Measurements from ENCODE around the gene BLOC1S1. TPM values are rescaled to one million over a fixed set of nuclear protein-coding genes. Genes with fewer than 3 reads are reported as not detected.

The BLOC1S1 gene
- total and polyA plus RNA-seq, 12 donors, result 68.3 to 515 (median 105) TPM

DNA sequence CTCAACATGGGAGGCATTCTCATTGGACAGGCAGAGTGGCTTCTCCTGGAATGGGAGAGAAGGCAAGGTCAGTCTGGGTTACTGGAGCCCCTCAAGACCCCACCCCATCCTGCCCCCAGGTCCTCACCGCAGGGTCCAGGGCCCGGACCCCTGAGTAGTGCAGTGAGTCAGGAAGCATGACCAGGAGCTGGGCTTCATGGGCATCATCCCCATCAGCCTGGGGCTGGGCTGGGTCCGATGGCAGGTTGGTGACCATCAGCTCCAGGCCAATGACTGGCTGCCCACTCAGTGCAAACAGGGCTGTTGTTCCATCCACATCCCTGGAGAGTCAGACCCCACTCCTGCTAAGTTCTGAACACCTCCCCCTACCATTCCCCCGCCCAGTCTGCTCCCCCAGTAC lies 21.2 kb upstream of the BLOC1S1 start:
- DNase-seq (no peak), ATAC-seq (peak in 1 of 8 donors; percentile 8)
- peaks cover 0 to 8% (median under 1%) of the 10 kb centered on the region in 9 donors for H3K4me1 ChIP-seq
- H3K27ac ChIP-seq, result no peak overlapping the region
- no peak overlapping the region for H3K4me3 ChIP-seq
- TF ChIP-seq, protein P1, sequence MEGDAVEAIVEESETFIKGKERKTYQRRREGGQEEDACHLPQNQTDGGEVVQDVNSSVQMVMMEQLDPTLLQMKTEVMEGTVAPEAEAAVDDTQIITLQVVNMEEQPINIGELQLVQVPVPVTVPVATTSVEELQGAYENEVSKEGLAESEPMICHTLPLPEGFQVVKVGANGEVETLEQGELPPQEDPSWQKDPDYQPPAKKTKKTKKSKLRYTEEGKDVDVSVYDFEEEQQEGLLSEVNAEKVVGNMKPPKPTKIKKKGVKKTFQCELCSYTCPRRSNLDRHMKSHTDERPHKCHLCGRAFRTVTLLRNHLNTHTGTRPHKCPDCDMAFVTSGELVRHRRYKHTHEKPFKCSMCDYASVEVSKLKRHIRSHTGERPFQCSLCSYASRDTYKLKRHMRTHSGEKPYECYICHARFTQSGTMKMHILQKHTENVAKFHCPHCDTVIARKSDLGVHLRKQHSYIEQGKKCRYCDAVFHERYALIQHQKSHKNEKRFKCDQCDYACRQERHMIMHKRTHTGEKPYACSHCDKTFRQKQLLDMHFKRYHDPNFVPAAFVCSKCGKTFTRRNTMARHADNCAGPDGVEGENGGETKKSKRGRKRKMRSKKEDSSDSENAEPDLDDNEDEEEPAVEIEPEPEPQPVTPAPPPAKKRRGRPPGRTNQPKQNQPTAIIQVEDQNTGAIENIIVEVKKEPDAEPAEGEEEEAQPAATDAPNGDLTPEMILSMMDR (IDR thresholded peaks at IDR 0.05), result no peak
- 95 to 96% methylated on average over 4 of the region's 4 CpGs for WGBS, 2 donors
- no peaks in the 10 kb centered on the region for H3K9me3 ChIP-seq
- intact Hi-C loops (cut with DNase I), result no loop called here
- H3K27me3 ChIP-seq, result no peaks in the 10 kb centered on the region
- peaks cover 0 to 81% (median 34%) of the 10 kb centered on the region in 9 donors for H3K36me3 ChIP-seq

DNA sequence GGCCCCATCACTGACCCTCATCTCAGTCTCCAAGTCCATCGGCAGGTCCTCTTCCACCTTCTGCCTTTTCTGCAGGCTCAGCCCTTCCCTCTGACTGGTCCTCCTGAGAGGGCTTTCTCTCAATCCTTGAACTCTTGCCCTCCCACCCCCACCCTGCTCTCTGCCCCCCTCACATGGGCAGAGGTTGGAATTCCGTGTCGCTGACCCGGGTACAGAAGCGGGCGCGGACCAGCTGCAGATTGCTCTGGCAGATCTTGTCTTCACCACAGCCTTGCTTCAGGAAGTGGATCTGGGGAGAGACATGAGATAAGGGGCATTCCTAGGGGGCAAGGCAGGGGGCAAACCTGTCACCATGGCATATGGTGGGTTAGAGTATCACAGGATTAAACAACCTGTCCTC lies 20.5 kb upstream of the BLOC1S1 start:
- no peak overlapping the region for H3K27ac ChIP-seq
- H3K4me3 ChIP-seq, result no peak overlapping the region
- H3K27me3 ChIP-seq, result no peaks in the 10 kb centered on the region
- H3K9me3 ChIP-seq, result no peaks in the 10 kb centered on the region
- DNase-seq (no peak), ATAC-seq (no peak)
- WGBS, 2 donors, result 75 to 86% methylated on average over 7 of the region's 7 CpGs
- H3K4me1 ChIP-seq, result peaks cover 0 to 15% (median 7%) of the 10 kb centered on the region in 9 donors
- intact Hi-C loops (cut with DNase I), result no loop called here
- H3K36me3 ChIP-seq, result peaks cover 0 to 88% (median 34%) of the 10 kb centered on the region in 9 donors
- TF ChIP-seq, protein P1 (IDR thresholded peaks at IDR 0.05), result no peak

DNA sequence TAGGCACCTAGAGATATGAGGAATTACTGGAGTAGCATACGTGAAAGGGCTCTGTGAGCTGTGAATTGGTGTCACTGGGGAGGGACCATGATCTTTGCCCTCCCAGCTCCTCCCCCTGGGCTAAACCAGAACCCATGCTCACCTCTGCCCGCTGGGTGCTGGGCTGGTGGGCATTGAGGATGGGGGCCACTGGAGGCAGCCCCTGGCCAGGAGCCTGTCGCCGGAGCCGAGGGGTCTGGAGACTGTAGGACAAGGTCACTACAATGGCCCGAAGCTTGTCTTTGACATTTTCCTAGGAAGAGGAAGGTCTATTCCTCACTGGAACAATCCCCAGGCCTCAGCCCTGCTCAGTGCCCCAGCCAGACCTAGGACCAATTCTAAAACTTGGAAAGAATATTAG lies 19.7 kb upstream of the BLOC1S1 start:
- intact Hi-C loops (cut with DNase I), result no loop called here
- Histone ChIP-seq H3K4me1 (peaks cover 0 to 23% (median 14%) of the 10 kb centered on the region in 9 donors), H3K27ac (no peak overlapping the region), H3K4me3 (no peak overlapping the region), H3K9me3 (no peaks in the 10 kb centered on the region), H3K36me3 (peaks cover 0 to 90% (median 34%) of the 10 kb centered on the region in 9 donors), H3K27me3 (no peaks in the 10 kb centered on the region)
- ATAC-seq (no peak), DNase-seq (no peak)
- WGBS, 2 donors, result 87 to 91% methylated on average over 6 of the region's 6 CpGs
- TF ChIP-seq, protein P1 (IDR thresholded peaks at IDR 0.05), result no peak

DNA sequence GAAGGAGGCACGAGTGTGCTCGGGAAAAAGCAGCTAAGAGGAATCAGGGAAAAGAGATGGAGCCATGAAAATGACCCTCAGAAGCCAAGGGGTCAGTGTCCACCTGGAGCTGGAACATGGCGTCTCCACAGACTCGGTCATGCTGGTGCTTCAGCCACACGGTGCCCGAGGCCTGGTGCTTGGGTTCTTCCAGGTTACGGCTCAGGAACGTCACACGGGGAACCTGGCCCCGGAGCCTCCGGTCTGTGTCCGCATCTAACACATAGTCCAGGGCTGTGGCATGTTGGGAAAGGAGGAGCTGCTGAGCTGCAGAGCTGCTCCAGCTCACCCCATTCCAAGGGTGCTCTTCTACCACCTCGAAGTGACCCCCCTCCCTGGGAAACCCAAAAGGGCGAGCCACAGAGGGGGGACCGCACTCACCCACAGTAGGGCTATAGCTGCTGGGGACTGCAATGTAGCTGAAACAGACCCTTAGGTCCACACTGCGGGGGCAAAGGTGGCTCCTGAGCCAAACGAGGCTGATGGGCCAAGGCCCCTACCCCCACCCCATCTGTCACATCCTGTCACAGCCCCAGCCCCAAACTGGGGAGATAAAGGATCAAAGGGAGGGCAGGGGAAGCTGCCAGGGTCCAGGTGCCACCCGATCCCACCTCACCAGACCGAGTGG lies 18.9 kb upstream of the BLOC1S1 start:
- no peaks in the 10 kb centered on the region for H3K9me3 ChIP-seq
- no peak overlapping the region for H3K4me3 ChIP-seq
- TF ChIP-seq, protein P1 (IDR thresholded peaks at IDR 0.05), result no peak
- DNase-seq, result no peak
- WGBS, 2 donors, result 84 to 85% methylated on average over 19 of the region's 19 CpGs
- H3K27me3 ChIP-seq, result no peaks in the 10 kb centered on the region
- no peak for ATAC-seq
- peaks cover 0 to 31% (median 18%) of the 10 kb centered on the region in 9 donors for H3K4me1 ChIP-seq
- H3K36me3 ChIP-seq, result peaks cover 0 to 87% (median 30%) of the 10 kb centered on the region in 9 donors
- no peak overlapping the region for H3K27ac ChIP-seq
- intact Hi-C loops (cut with DNase I), result no loop called here
